ENCODE data around the gene SOCS2.
"Not testable (repeated sequence)": the region's sequence is repeated elsewhere in the genome, so short reads cannot be mapped to it uniquely, and the experiment has no call there.

SOCS2 gene, protein sequence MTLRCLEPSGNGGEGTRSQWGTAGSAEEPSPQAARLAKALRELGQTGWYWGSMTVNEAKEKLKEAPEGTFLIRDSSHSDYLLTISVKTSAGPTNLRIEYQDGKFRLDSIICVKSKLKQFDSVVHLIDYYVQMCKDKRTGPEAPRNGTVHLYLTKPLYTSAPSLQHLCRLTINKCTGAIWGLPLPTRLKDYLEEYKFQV

DNA sequence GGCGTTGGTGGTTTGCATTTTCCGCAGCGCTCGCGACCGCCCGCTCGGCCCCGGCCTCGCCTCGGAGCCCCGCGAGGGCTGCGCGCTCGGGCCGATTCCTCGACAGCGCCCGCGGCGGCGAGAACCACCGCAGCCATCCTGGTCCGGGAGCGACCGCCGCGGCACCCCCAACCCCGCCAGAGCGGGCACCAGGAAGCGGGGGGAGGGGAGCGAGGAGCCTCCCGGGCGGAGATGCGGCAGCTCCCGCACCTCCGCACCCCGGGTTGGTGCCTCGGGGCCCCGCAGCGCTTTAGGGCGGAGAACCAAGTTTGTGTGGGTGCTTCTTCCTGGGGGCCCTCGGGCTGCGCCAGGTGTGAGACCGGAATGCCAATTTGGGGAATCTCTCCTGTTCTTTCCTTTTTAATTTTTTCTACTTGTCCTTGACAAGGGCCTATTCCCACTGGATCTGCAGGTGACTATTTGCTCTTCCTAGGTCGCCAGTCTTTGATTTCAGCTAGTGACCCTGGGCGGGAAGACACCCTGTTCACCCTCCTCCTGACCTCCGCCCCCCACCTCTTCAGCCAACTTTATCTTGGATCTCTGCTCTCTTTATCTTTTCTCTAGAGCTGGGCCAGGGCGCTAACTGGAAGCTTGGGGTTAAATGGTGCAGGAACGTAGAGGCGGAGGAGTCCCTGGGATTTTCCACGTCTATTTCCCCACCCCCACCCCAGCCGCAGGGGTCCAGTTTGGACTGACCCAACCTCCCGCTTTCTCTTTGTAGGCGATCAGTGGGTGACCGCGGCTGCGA is at the start of gene SOCS2:
SOCS2 (plus strand) TSS at position 751 of the 787 bp plus-strand sequence. CDS start 223 bp downstream, outside the sequence.
- DNase-seq (ENCODE audit: low spot score): no peak

DNA sequence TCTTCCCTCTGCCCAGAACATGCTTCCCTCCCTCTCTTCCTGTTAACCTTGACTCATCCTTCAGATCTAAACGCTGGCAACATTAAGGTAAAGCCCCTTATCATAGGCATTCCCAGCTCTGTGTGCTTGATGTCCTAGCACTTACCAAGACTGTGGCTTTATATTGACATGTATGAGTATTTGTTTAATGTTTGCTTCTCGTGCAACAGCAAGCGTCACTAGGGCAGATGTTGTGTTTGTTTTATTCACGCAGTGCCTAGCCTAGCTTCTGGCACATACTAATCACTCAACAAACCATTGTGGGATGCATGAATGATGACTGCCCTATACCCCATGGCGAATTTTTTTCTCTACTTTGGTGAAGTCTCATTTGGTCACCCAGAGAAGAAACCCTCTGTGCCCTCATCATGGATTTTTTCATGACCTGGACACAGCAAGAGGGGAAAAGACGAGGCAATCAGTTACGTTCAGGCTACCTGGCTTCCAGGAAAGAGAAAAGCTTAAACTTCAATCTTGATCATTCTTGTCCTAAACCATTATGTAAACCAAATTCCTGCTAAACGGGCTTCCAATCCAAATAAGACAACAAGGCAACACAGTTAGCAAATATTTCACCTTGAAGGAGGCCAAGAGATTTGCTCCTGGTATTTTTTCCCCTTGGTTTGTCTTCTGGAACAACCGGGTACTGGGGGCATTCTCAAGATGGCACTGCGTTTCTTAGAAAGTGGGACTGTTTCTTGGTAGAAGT is 47.9 kb upstream of the SOCS2 start:
- no peak for DNase-seq (ENCODE audit: low spot score)

DNA sequence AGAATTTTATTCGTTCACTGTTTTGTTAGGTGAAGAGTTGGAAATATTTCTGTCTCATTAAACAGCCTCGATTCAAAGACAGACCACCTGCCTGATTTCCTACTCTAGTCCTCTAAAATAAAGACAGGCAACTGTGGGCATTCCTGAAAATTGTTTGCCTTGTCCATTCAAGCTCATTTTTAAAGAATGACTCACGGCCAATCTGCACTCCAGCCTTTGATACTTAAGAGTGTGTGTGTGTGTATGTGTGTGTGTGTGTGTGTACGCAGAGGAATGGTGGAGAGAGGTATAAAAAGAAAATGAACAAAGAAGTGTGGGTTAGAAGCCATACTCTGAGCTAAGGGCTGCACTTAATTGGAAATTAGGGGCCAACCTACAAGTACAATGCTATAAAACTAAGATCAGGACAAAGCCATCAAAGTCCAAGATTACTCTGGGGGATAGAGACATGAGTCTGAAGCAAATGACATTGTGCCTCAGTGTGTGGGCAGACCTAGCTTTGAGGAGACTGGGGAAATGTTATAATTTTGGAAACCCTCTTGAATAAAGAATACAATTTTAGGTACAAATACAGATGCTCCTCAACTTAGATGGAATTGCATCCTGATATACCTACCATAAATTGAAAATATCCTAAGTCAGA is 45.6 kb upstream of the SOCS2 start:
- DNase-seq (ENCODE audit: low spot score): peak; percentile 71

DNA sequence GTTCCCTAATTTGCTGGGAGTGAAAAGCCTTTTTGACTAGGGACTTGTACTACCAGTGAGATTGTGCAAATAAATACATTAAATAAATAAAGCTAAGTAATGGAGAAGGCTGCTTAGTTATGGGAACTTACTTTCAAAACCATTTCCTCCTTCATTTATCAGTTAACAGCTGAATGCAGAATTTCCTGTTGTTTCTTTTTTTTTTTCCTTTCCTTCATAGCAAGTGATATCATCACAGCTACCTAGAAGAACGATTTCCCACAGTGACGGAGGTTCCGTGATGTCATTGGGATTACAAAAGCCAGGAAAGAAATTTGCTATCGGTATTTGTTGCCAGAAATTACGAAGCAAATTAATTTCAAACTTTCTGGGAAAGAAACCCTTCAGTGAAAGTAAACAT is 42.1 kb upstream of the SOCS2 start:
- no peak for DNase-seq (ENCODE audit: low spot score)

DNA sequence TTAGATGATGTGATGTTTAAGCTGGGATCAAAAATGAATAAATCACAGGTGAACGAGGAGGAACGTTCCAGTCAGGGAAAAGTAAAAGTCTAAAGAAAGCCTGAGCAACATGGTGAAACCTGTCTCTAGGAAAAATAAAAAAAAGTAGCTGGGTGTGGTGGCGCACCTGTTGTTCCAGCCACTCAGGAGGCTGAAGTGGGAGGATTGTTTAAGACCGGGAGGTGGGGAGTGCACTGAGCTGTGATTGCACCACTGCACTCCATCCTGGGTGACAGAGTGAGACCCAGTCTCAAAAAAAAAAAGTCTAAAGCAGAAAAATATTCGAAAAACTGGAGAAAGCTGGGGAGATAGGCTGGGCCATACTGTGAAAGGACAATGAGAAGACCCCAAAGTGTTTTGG is 39.2 kb upstream of the SOCS2 start:
- no peak for DNase-seq (ENCODE audit: low spot score)

DNA sequence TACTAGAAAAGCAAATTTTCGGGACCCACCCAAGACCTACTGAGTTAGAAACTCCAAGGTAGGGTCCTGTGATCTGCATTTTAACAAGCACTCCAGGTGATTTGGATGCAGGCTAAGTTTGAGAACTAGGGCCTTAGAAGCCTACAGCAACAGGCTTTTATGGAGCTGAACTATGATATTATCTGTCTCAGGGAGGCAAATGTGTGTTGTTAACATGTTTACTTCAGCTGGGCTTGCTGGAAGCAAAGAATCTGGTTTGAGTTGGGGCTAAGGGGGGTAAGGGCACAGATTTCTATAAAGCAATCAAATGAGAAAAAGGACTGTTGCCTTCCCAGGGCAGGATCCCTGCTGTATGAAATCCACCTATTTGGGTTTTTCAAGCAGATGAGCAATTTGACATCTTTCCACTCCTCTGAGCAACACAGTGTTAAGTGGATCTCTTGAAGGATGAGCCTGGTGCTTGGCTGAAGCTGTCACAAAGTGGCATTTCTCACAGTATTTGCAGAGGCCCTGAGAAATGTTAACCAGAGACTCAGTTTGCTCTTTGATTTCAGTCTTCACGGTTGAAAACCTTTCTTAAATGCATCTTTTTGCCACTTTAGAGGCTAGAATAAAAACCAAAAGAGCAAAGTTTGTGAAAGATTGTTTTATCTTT is 36.2 kb upstream of the SOCS2 start:
- DNase-seq (ENCODE audit: low spot score): no peak

DNA sequence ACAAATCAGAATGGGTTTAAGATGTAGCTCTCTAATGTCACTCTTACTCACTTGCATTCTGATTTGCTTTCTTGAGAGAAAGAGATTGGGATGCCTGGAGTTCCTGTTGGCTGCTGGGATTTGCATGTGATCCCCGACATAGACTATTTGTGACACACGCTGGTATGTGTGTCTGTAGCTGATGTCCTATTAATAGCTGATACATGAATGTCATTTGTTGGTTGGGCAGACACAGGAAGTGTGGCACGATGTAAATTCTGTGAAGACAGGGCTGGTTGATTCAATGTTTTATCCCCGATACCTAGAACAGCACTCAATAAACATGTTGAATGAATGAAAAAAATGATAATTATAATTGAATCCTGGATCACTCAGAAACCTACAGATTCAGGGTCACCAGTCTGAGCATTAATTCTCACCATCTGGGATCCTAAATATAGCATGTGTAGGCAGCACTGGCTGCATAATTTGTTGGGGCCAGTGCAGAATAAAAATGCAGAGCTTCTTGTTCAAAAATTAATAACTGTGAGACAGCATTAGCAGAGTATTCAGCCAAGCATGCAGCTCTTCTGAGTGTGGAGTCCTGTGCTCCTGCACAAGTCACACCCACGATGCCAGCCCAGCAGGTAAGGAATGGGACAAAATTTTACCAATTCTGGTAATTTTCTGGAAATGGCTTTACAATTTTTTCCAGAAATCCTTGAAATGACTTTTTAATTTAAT is 35.5 kb upstream of the SOCS2 start:
- DNase-seq (ENCODE audit: low spot score): peak; percentile 40

DNA sequence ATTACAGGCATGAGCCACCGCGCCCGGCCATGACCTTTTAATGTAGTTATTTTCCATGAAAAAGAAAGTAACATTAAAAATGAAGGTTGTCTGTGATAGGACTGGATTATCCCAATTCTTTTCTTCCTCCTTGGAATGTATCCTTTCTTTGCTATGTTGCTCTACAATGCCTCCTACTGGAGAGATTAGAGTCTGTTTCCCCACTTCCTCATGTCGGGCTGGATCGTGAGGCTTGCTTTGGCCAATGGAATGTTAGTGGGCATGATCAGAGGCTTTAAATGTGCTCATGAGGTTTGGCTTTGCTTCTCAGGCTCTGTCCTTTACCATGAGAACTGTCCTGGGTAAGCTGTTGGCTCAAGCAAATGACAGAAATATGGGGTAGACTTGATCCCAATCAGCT is 34.7 kb upstream of the SOCS2 start:
- DNase-seq (ENCODE audit: low spot score): no peak

DNA sequence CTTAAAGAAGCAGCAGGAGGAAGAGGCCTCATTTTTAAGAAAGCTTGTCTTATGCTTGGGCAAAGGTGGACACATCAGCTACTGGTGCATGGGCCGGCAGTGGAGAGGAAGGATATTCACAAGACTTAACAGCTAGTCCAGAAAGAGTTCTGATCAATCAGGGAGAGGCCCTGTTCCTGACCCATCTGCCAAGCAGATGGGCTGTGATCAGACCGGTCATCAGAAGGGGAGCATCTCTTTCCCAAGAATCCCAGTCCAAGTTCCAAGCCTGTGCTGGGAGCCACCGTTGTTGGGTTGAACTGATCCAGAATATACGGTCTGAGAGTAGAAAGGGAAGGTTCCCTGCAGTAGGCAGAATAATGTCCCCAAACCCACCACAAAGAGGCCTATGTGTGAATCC is 32.7 kb upstream of the SOCS2 start:
- no peak for DNase-seq (ENCODE audit: low spot score)

DNA sequence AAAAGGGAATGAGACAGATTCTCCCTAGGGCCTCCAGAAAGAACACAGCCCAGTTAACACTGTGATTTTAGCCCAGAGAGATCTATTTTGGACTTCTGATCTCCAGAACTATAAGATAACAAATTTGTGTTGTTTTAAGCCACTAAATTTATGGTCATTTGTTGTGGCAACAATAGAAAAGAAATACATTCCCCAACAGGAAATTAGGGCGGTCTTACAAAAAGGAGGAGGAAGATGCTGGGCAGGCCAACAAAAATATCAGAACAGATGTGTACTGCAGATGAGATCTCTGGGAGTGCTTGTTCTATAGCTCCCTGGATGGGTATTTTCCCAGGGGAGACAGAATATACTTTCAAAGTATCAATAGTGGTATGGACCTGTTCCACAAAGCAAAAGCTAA is 32.0 kb upstream of the SOCS2 start:
- DNase-seq (ENCODE audit: low spot score): no peak

DNA sequence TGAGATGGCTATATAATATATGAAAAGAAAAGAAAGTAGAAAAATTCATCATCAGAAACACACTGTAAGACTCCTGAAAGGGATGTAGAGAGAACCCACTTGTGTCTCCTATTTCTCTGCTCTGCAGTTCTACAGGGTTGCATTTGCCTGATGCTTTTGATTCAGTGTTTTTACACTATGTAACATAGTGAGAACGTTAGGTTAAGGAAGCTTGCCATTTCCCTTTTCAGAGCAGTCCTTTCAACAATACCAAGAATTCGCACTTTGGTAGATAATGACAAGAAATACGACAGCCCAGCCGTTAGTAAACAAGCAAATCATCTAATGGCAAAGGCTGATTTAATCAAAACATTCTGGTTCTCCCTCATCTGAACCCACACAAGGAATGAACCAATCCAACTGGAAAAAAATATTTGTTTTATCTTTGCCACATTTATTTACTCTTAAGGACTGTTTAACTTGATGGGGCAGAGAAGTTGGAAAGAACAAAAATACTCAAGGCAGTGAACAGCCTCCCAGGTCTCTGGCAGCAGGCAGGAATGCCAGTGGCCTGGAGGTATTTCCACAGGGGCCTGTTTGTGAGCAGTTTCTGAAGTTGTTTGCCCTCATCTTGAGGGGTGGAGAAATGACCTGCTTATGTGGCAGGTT is 30.8 kb upstream of the SOCS2 start:
- DNase-seq (ENCODE audit: low spot score): no peak

DNA sequence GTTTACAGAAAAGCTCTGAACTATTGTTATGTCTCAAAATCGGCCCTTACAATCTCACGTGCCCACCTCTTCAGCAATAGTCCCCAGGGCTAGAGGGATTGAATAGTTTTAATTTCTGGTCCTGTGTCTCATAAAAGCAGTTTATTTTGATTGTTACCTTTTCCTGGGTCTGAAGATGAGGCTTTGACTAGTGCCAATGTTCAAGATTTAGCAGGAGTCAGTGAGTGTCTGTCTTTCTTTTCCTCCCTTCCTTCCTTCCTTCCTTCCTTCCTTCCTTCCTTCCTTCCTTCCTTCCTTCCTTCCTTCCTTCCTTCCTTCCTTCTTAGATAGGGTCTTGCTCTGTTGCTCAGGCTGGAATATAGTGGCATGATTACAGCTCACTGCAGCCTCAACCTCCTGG is 24.7 kb upstream of the SOCS2 start:
- DNase-seq (ENCODE audit: low spot score): no peak

DNA sequence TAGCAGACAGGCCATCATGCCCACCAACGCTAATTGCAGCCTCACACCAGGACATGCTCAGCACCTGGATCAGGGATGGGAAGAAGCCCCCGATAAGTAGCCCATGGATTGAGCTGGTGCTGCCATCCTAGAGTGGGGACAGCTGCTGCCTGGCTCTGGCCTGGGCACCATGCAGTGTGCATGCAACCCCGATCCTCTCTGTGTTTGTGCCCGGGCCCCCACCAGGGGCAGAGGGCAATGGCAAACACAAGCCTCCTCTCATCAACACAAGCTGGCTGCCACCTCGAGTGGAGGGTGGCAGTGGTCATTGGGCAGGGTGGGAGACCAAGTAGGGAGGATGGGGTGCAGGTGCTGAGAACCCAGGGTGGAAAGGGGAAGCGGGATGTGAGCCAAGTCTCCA is 23.3 kb upstream of the SOCS2 start:
- DNase-seq (ENCODE audit: low spot score): no peak

DNA sequence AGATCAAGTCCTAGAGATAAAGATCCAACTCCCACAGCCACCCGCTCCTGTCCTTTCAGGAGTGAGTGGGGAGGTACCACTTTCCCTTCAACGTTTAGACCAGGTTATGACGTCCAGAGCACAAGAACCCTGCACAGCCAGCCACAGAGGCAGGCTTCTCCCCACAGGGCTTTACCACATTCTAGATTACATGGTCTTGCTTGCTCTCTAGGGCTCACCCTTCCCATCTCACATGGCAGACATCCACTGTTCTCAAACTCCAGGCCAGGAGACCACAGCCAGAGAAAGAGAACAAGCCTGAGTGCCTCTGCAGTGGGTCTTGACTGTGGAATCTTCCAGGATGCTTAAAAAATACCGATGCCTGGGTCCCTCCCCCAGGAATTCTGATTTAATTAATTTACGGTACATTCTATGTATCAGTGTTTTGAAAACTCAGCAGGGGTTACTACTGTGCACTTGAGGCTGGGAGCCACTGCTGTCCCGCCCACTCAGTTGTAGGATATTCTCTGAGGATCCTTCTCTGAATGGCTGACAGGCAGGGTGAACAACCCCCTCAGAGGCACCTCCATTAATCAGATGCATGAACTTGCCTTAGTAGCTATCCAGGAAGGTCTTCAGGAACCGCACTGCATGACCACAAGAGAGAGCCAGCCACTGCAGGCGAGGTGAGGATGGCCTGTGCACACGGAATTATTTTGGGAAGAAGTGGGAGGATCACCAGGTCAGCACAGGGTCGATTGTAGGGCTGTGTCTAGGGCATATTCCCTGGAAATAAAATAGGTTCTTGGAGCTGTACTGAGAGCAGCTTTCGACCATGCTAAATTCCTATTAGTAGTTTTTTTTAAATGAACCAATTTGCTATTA is 21.5 kb upstream of the SOCS2 start:
- no peak for DNase-seq (ENCODE audit: low spot score)

DNA sequence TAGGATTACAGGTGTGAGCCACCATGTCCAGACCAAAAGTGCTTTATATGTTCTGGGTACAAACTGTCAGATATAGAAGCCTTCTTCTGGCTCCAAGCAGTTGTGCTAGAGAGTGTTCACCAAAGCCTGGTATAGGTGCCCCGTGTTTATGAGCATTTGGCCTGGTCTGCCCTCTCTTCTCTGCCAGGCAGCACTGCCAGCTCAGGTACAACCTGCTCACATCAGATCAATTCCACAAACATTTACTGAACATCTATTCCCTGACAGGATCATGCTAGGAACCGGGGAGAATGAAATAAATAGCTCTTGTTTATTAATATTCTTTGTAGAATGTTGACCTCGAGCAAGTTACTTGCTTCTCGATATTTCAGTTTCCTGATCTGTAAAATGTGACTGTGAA is 20.0 kb upstream of the SOCS2 start:
- DNase-seq (ENCODE audit: low spot score): no peak

DNA sequence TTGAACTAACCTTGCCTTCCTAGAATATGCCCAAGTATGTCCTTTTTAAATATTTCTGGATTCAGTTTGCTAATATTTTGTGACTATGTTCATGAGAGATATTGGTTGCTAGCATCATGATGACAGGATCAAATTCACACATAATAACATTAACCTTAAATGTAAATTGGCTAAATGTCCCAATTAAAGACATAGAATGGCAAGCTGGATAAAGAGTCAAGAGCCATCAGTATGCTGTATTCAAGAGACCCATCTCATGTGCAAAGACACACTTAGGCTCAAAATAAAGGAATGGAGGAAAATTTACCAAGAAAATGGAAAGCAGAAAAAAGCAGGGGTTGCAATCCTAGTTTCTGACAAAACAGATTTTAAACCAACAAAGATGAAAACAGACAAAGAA is 14.6 kb upstream of the SOCS2 start:
- not testable (repeated sequence) for DNase-seq (ENCODE audit: low spot score)

DNA sequence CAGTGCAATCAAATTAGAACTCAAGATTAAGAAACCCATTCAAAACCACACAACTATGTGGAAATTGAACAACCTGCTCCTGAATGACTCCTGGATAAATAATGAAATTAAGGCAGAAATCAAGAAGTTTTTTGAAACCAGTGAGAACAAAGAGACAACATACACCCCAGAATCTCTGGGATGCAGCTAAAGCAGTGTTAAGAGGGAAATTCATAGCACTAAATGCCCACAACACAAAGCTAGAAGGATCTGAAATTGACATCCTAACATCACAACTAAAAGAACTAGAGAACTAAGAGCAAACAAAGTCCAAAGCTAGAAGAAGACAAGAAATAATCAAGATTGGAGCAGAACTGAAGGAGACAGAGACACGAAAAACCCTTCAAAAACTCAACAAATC is 13.8 kb upstream of the SOCS2 start:
- DNase-seq (ENCODE audit: low spot score): not testable (repeated sequence)

DNA sequence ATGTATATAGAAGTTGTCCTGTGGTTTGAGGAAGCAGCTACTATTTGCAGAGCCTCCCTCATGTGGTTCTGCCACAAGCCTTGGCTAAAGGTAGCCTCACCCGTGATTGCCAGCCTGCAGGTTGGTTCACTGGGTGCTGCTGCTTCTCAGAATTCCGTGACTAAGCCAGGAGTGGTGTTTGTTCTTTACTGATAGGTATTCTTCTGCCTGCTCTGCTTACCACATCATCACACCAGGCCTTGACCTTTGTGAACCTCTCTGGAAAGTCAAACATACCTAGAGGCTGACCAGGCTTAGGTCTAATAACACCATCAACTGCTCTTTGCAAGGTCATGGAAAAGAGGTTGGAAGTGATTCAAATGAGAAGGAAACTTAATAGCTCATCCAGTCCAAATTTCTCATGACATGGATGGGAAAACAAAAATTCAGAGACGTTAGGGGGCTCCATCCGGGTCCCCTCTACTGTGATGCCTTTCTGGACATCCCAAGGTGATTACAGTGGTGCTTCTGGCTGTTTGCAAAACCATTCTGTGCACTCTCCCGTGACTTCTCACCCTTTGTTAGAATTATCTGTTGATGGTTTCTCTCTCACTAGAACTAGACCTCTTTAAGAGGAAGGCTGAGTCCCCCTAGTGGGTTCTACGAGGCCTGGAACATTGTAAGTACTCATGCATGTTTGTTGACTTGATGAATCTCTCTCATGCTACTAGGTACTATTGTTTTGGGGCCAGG is 8.5 kb upstream of the SOCS2 start:
- peak; percentile 20 for DNase-seq (ENCODE audit: low spot score)

DNA sequence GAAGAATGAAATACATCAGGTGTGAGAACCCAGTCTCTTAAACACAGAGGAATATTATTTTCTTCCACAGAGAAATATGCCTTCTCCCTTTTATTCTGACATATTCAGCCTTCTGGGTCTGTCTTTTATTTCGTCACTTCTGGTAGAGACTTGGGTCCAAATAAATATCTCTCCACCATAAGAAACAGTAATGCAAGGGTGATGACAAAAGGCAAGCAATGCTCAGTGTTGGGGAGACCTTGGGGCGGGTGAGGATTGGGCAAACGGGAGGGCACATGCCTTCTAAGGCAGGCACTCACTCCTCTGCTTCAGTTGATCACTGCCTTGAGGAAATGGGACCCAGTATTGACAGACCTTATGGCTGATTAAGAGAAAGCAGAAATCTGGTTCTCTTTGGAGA is 6.7 kb upstream of the SOCS2 start:
- DNase-seq (ENCODE audit: low spot score): no peak

All from AG08395 (cell line).